ENCODE data around the gene ZNF609.

The ZNF609 gene

DNA sequence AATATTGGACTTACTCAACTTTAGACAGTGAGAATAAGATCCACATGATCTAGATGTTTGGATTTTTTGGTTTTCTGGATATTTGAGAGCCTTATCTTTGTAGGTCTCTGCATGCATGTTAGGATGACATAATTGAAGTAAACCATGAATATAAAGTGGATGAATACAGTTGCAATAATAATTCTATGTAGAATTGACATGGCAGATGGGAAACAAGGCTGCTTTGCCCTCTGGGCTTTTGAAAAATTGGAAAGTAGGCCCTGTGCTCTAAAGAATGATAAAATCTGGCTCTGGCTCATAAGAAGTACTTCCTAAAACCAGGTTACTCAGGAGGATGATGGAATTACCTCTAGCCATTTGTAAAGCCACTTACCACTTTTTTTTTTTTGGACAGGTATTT is 86.9 kb downstream of the ZNF609 start:
- no peak for DNase-seq

DNA sequence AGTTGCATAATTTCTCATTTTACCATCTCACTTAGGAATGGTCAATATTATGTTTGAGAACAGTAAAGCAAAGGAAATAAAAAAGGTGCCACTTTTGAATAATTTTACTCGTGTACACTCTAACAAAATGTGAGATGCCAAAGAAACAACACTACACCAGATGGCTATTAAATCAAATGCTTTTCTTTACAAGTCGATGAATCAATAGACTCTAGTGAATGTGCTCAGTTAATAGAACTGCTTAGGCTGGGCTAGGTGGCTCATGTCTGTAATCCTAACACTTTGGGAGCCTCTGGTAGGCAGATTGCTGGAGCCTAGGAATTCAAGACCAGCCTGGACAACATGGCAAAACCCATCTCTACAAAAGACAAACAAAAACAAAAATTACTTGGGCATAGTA is 87.9 kb downstream of the ZNF609 start:
- no peak for DNase-seq

DNA sequence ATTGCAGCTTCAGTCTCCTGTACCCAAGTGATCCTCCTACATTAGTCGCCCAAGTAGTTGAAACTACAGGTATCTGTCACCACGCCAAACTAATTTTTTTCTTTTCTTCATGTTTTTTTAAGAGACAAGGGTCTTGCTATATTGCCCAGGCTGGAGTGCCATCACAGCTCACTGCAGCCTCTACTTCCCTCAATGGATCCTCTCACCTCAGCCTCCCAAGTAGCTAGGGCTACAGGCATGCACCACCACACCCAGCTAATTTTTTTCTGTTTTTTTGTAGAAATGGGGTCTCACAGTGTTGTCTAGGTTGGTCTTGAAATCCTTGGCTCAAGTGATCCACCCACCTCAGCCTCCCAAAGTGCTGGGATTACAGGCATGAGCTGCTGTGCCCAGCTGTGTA is 89.5 kb downstream of the ZNF609 start:
- DNase-seq, result no peak

DNA sequence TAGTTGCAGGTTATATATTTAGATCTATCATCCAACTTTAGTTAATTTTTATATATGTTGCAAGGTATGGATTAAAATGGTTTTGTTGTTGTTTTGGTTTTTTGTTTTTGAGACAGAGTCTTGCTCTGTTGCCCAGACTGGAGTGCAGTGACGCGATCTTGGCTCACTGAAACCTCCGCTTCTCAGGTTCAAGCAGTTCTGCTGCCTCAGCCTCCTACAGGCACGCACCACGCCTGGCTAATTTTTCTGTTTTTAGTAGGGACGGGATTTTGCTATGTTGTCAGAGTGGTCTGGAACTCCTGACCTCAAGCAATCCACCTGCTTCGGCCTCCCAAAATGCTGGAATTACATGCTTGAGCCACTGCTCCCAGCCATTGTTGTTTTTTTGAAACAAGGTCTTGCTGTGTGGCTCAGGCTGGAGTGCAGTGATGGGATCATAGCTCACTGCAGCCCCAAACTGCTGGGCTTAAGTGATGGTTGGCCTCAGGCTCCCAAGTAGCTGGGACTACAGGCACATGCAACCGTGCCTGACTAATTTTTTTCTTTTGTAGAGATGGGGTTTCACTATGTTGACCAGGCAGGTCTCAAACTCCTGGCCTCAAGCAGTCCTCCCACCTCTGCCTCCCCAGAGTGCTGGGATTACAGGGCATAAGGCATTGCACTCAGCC is 92.0 kb downstream of the ZNF609 start:
- no peak for DNase-seq

DNA sequence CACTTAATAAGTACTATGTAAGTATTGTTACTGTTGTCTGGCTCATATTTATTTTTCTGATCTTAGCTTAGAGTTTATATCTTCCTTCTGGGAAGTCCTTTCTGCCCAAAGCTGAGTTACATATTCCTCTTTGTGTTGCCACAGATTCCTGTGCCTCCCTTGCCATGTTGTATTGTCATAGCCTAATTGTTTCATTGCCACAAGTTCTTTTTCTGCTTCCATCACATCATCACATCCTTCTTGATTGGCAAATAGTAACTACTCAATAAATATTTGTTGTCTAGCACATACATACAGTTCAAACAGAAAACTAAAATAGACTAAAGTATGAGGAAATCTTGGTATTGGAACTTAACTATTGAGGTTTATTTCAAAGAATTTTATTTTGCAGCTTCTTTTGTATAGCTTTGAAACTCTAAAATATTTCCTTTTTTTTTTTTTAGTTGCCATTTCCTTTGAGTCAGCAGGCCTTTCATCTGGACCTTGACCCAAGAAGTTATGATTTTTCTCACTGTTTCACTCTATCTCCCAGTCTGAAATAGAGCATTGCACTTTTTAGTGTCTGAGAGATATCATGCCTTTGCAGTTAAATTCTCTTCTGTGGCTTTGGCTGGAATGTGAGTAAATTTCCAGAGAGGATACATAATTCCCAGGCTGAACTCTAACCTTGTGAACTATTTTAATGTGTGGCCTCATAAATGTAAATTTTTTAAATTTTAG is 98.2 kb downstream of the ZNF609 start:
- DNase-seq, result no peak

DNA sequence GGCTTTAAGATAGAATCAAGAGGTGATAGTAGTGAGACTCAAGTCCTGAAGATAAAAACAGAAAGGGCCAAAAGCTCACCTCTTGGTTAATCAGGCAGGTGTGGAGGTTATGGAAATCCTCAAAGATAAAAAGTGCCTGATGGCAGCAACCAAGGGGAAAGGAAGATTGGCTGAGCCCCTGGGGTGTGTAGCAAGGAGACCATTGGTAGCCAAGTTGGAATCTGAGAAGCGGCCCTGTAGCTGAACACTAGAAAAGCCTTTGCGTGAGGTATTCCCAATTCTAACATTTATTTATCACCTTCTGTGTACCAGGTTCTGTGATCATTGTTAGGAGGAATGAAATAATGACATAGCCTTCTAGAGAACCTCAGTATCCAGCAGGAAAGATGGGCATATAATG is 98.9 kb downstream of the ZNF609 start:
- no peak for DNase-seq

DNA sequence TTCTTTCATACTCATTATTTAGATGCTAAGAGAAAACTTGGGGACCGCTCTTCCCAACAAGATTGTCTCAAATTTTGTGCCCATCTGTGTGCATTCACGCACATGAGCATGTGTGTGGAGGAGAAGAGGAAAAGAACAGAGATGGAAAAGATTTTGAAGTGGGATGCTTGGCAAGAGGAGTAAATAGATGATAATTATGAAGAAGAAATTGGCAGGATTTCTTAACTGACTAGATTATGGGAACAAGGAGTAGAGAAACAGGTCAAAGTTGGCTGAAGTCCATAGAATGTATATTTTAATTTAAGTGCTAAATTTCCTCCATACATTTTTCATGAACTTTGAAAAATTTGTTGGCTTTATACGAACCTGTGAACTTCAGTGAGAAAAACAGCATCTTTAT is 100.1 kb downstream of the ZNF609 start:
- DNase-seq, result no peak

DNA sequence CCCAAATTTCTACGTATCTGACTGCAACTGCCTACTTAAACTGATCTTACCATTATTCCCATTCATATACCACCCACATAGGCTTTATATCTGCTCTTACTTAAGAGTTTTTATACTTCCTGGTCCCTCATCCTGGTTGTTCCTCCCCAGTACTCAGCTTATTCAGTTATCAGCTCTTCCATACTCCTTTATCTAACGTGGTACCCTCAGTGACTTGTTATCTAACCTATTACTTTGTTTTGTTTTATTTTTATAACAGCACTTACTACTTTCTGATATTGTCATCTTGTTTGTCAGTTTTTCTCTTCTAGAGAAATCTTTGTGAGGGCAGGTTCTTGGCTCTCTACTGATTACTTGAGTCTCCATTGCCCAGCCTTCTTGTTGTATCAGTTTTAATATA is 100.6 kb downstream of the ZNF609 start:
- no peak for DNase-seq

DNA sequence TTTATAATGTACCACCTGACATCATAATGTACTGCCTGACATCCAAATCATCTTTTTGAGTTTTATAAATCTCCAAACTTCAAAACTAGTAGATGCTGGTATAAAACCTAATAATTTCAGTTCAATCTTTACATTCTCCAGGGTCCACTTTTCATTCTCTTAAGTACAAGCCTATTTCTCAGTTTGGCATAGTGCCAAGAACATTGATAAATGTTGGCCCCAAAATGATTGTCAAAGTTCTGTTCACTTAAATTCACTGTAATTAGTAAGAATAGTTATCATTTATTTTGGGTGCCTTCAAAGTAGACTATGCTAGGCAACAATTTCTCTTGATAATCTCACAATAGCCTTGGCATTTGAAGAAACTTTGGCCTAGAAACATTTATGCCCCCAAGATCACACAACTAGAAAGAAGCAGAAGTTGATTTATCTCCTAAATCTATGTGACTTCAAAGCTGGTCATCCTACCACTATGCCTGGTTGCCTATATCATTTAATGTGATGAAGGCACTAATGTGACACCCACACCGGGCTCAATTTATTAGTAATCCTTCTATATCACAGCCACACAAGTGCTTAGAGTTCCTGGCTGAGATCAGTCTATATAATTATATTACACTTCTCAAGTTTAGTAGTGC is 101.7 kb downstream of the ZNF609 start:
- DNase-seq, result no peak

DNA sequence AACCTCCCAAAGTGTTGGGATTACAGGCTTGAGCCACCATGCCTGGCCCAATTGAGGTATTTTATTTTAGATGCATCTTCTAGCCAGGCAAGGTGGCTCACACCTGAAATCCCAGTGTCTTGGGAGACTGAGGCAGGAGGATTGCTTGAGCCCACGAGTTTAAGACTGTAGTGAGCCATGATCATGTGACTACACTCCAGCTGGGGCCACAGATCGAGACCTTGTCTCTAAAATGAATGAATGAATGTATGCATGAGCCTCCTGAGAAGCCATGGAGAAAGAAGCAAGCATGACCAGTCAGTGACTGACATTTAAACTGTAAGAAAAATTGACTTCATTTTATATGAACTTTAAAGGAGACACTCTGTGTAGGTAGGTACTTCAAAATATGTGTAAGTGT is 105.7 kb downstream of the ZNF609 start:
- no peak for DNase-seq

DNA sequence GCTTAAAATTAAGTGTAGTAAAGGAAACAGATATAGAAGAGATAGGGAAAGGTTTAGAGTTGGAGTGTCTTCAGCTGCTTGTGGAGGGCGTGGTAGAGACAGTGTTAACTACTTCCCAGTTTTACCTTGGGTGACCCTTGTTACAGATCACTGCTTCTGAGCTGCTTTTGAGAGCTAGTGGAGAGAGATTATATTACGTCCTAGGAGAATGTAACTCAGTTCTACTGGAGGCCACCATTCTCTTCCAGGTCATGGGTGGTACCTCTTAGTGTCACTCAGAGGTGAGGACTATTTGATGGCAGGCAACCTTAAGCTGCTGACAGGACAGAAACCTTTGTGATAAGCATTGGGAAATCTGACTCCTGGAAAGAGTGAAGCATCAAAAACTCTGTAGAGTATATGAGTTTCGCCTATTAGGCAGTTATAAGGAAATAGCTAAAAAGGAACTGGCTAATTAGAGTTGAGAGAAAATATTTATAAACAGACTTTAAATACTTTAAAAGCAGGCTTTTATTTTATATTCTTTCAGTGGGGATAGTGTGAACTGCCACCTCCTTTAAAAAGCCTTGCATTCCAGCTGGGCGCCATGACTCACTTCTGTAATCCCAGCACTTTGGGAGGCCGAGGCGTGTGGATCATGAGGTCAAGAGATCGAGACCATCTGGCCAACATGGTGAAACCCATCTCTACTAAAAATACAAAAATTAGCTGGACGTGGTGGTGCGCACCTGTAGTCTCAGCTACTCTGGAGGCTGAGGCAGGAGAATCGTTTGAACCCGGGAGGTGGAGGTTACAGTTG is 106.5 kb downstream of the ZNF609 start:
- DNase-seq, result no peak

DNA sequence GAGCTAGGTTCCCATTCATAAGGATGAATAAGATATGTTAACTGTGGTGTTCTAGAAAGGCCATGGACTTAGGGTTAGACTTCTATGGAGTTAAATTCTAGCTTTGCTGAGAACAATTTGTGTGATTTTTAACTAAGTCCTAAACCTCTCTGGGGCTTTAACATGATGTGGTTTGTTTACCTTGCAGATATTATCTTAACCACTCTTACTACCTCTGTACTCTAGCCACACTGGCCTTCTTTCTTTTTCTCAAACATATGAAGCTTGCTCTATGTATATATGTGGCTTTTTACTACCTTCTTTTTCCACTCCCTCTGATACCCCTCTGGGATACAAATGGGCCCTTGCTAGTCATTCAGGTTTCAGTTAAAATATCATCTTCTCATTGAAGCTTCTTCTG is 108.4 kb downstream of the ZNF609 start:
- no peak for DNase-seq

DNA sequence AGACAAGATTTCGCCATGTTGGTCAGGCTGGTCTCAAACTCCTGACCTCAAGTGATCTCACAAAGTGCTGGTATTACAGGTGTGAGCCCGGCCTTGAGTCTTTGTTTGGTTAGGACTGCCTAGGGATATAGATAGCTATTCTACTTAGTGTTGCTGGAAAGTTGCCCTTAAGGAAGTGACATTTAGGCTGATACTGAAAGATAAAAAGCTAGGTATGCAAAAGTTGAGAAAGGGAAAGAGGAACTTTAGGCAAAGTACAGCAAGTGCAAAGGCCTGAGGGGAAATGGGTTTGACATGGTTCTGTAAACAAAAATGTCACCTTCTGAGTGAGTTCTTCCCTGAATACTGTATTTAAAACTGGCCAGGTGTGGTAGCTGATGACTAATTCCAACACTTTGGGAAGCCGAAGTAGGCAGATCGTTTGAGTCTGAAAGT is 111.5 kb downstream of the ZNF609 start:
- no peak for DNase-seq

DNA sequence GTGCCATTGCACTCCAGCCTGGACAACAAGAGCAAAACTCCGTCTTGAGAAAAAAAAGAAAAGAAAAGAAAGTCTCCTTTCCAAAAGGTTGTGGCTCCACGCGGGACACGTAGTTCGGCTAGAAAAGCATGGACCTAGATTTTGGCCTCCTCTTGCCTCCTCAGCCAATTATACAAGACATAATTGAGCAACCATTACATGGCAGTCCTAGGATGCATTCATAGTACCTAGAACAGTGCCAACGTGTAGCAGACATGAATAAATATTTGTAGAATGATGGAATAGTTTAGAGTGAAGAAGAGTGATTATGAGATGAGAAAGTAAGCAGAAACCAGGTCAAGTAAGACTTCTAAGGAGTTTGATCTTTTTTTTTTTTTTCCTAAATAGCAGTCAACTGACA is 112.5 kb downstream of the ZNF609 start:
- no peak for DNase-seq

DNA sequence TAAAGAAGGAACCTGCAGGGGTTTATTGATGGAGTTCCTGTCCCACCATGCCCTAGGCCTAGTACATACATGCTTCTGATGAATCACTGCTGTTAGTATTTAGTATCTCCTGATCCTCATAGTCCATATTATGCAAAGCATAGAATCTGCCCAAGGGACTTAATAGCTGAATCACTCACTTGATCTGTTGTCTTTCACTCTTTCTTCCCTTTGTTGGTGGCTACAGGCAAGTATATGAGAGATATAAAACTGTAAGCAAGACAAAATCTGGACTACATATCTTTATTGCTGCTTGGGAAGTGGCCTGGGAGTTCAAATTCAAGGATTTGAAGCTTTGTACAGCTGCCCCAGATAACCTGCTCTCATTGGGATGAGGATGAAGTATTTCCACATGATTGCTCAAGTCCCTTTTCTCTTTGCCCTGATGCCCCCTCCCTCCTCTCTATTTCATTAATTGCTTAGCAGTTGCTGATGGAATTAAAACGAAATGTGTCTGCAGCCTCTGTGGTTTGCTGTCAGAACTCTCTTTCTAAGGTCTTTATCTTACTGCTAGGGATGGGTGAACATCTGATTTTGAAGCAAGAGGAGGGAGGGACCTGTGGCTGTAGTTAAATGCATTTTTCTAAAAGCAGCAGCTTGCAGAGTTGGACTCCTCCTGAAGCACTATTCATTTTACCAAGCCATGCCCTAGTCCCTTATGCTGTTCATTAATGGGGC is 114.1 kb downstream of the ZNF609 start:
- DNase-seq, result no peak

DNA sequence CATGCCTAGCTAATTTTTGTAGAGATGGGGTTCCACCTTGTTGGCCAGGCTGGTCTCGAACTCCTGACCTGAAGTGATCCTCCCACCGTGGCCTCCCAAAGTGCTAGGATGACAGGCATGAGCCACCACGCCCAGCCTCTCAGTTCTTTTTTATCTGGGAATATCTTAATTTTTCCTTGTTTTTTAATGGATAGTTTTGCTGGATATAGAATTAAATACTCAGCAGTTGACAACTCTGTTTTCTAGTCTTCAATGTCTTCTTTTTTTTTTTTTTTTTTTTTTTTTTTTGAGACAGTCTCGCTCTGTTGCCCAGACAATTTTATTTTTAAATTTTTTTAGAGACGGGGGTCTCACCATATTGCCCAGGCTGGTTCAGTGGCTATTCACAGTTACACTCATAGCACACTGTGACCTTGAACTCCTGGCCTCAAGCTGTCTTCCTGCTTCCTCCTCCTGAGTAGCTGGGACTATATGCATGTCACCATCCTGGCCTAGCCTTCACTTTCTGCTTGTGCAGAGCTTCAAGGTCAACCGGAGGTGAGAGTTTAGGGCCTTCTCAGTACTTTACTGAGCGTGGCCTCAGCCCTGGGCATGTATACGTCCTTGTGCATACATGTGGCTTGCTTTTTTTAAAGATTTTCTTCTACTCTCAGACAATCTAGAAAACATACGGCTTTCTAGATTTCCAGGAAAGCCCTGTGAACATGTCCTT is 120.5 kb downstream of the ZNF609 start:
- no peak for DNase-seq

DNA sequence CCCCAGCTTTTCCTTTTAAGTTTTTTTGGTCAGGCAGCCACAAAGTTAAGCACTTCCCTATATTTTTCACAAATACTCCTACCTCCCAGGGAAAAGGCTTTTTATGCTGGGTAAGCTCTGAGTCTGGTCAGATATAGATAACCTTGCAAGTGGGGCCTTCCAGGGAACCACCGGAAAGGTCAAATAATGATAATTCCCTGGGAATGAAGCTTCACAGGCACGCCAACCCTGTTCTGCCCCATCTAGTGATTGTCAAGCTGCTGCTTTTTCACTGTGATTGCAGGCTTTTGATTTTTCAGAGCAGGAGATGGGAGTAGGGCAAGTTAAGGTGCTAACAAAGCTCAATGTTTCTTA is 121.0 kb downstream of the ZNF609 start:
- DNase-seq, result no peak

DNA sequence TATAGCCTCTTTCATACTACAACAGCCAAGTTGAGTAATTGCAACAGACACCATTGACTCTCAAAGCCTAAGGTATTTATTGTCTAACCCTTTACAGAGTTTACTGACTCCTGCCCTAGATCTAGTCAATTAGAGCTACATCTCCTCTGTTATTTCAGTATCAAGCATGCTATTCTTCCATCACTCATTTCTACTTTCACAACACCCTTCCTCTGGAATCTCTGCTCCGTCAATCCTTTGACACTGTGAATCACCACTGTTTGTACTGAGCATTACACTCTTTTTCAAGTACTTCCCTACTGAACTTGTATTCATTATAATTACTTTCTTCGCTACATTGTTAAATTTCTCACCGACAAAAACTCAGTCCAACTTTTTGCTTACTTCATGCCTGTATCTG is 121.8 kb downstream of the ZNF609 start:
- DNase-seq, result no peak

DNA sequence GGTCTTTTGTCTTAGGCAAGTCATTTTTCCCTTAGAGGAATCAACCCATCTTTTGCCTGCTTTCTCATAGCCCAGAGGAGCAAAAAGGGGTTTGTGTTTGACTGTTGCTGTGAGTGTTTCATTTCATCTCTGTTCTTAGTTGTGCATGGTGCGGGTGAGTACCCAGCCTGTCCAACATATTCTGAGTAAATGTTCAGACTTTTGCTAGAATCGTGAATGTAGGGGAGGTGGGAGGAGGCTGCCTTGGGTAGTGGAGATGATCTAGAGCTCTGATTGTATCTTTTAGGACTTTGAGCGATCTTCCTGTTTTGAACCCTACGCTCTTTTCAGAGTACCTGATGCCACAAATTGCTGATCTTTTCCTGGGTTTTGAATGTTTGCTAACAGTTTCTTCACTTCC is 123.1 kb downstream of the ZNF609 start:
- DNase-seq, result no peak

DNA sequence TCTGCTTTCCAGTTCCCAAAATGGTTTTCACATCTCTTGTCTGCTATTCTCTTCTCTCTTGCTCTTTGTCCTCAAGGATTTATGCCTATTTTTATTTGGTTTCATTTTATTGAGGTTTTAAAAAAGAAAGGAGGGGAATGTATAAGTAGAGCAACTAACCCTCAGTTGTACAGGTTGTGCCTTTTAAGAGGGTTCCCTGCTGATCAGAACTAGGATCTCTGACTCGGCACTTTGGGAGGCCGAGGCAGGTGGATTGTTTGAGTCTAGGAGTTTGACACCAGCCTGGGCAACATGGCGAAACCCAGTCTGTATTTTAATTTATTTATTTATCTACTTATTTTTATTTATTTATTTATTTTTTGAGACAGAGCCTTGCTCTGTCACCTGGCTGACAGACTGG is 123.6 kb downstream of the ZNF609 start:
- DNase-seq, result no peak

DNA sequence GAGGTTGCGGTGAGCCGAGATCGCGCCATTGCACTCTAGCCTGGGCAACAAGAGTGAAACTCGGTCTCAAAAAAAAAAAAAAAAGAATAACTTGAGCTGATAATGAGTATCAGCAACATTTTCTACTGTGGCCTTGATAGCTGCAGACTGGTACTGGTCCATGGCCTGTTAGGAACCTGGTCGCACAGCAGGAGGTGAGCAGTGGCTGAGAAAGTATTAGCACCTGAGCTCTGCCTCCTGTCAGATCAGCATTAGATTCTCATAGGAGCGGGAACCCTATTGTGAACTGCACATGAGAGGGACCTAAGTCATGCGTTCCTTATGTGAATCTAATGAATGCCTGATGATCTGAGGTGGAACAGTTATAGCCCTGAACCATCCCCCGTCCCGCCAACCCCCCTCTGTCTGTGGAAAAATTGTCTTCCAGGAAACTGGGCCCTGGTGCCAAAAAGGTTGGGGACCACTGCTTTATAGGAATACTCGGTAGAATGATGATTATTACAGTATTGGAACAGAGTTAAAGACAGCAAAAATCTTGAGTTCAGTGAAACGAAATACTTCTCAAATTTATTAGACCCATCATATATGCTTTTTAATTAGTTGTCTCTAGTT is 126.0 kb downstream of the ZNF609 start:
- no peak for DNase-seq

DNA sequence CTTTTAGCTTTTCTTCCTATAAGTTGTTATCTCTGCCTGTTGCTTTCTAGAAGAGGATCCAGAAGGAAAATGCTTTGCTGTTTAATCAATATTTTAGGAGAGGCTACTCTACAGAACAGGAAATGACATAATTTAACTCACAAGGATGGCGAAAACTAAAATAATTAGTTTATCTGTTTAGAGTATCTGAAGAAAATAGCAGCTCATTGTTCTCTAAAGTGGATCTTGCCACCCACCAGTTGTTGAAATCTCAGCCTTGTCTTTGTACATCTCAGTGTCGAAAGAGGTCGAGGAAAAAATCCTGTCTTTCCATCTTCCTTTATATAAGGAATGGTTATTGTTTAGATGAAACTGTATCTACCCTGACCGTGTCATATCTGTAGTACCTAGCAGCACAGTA is 126.6 kb downstream of the ZNF609 start:
- DNase-seq, result no peak
